Lung (tissue), 12 donors: ENCODE results near the gene SPIRE2. TPM values are rescaled to one million over a fixed set of nuclear protein-coding genes. Genes with fewer than 3 reads are reported as not detected.

Experiments
- ATAC-seq: fragments of 200-7000 bp; cut with Tn5 transposase; one replicate; pipeline ENCODE4 v1.9.1; 2020; ENCODE audit warnings: moderate number of reproducible peaks; ENCODE audit not compliant: insufficient read depth, low FRiP score
- DNase-seq, 3 donors: peaks; one replicate each; pipeline ENCODE4 v3.0.0-alpha.2; 2013 to 2017
- H3K27ac ChIP-seq, 2 donors: one replicate each; pipeline ENCODE4 v1.5.1; 2013; ENCODE audit warnings: mild to moderate bottlenecking in 2 of 2, moderate library complexity in 2 of 2, control low read depth in 1 of 2, inconsistent platforms in 1 of 2, low read depth in 1 of 2, low read length in 1 of 2
- H3K27me3 ChIP-seq, 3 donors: one replicate each; pipeline ENCODE4 v1.5.1; 2013; ENCODE audit warnings: low read length in 2 of 3; ENCODE audit not compliant: control insufficient read depth in 3 of 3, insufficient read depth in 3 of 3
- H3K36me3 ChIP-seq, 4 donors: one replicate each; pipeline ENCODE4 v1.5.1; 2013; ENCODE audit warnings: low read length in 4 of 4, mild to moderate bottlenecking in 1 of 4, moderate library complexity in 1 of 4; ENCODE audit not compliant: control insufficient read depth in 4 of 4, insufficient read depth in 4 of 4
- H3K4me1 ChIP-seq, 5 donors: one replicate each; pipeline ENCODE4 v1.5.1; 2013; ENCODE audit warnings: low read length in 5 of 5, mild to moderate bottlenecking in 2 of 5, moderate library complexity in 1 of 5; ENCODE audit not compliant: control insufficient read depth in 5 of 5, insufficient read depth in 5 of 5
- H3K4me3 ChIP-seq: one replicate; pipeline ENCODE4 v1.5.1; 2013; ENCODE audit warnings: mild to moderate bottlenecking, control low read depth, moderate library complexity
- H3K9ac ChIP-seq, 2 donors: one replicate each; pipeline ENCODE4 v1.5.1; 2013; ENCODE audit warnings: low read length in 2 of 2, control low read depth in 1 of 2; ENCODE audit not compliant: insufficient read depth in 1 of 2
- H3K9me3 ChIP-seq, 4 donors: one replicate each; pipeline ENCODE4 v1.5.1; 2013; ENCODE audit warnings: low read length in 3 of 4, mild to moderate bottlenecking in 1 of 4, moderate library complexity in 1 of 4; ENCODE audit not compliant: control insufficient read depth in 4 of 4, insufficient read depth in 3 of 4
- CTCF ChIP-seq: IDR thresholded peaks from 2 replicates; pipeline ENCODE4 v1.5.1; 2012; ENCODE audit warnings: mild to moderate bottlenecking; ENCODE audit errors: control extremely low read depth, extremely low read depth
- WGBS, 2 donors: extraction: QIAGEN DNeasy Blood & Tissue Kit; methylation state at CpG; one replicate each; pipeline ENCODE4 v1.1.7; 2013; 5-methylcytosine and 5-hydroxymethylcytosine counted together
- polyA plus RNA-seq, 2 donors: library from polyadenylated mRNA; stranded (reverse); fragments of 200-250 nt; gene quantifications; one replicate each; pipeline ENCODE4 v1.2.1, GENCODE V29; 2013
- total RNA-seq, 2 donors: library from RNA; depleted of rRNA in 1 of 2; stranded (reverse); fragments of >200 nt in 1 of 2; gene quantifications; one replicate each; pipeline ENCODE4 v1.2.1, GENCODE V29; 2014 to 2021
- donor health status: control.
- donor health status: control.
- donor health status: Bipolar disorder and iron deficiency.
- donor health status: healthy.
- donor health status: DM: yes; HTN: yes; CAD: no.

The SPIRE2 gene
- total and polyA plus RNA-seq, 4 donors, result 3.3 to 12.0 (median 8.0) TPM

GRCh38 chr16:89786474-89787364 lies 41.6 kb upstream of the SPIRE2 start:
- Histone ChIP-seq H3K9ac (no peak overlapping the region), H3K4me1 (no peaks in the 10 kb centered on the region), H3K36me3 (peaks cover 0 to 23% (median 6%) of the 10 kb centered on the region in 4 donors), H3K4me3 (no peak overlapping the region), H3K27me3 (no peaks in the 10 kb centered on the region), H3K27ac (no peak overlapping the region), H3K9me3 (no peaks in the 10 kb centered on the region)
- no peak for TF ChIP-seq CTCF
- WGBS, 2 donors, result 96 to 97% methylated on average over 21 of the region's 21 CpGs
- no peak for ATAC-seq
- DNase-seq, result no peak

- Histone ChIP-seq H3K4me1 (no peaks in the 10 kb centered on the region), H3K36me3 (peaks cover 0 to 26% (median 6%) of the 10 kb centered on the region in 4 donors), H3K27ac (no peak overlapping the region), H3K27me3 (no peaks in the 10 kb centered on the region), H3K4me3 (no peak overlapping the region), H3K9ac (no peak overlapping the region), H3K9me3 (no peaks in the 10 kb centered on the region)
- no peak for TF ChIP-seq CTCF
- ATAC-seq (no peak), DNase-seq (no peak)
- WGBS, 2 donors, result 96 to 97% methylated on average over 9 of the region's 9 CpGs
These were observed 40.9 kb upstream of the SPIRE2 start for GRCh38 chr16:89787365-89787805.

GRCh38 chr16:89791278-89791995 lies 36.8 kb upstream of the SPIRE2 start:
- H3K9ac ChIP-seq, result no peak overlapping the region
- ATAC-seq (no peak), DNase-seq (no peak)
- H3K9me3 ChIP-seq, result no peaks in the 10 kb centered on the region
- H3K27me3 ChIP-seq, result no peaks in the 10 kb centered on the region
- H3K36me3 ChIP-seq, result peaks cover 0 to 17% (median 6%) of the 10 kb centered on the region in 4 donors
- no peaks in the 10 kb centered on the region for H3K4me1 ChIP-seq
- H3K4me3 ChIP-seq, result no peak overlapping the region
- WGBS, 2 donors, result 98 to 99% methylated on average over 16 of the region's 16 CpGs
- H3K27ac ChIP-seq, result no peak overlapping the region
- TF ChIP-seq CTCF, result no peak
